ENCODE results near the gene UBE2Q1. TPM values are rescaled to one million over a fixed set of nuclear protein-coding genes. Genes with fewer than 3 reads are reported as not detected.

UBE2Q1 gene
- total RNA-seq, 1 donor from 2014 or later, result 93.3 TPM

- intact Hi-C loops (cut with micrococcal nuclease), result loop anchor here (5.0 kb wide), 2 partner anchors 71 to 149 kb away; partner anchors contain the start of gene IL6R
- Mint-ChIP-seq H3K27me3 (ENCODE audit: insufficient read depth) (no peaks in the 10 kb centered on the region), H3K36me3 (ENCODE audit: low read depth) (peaks cover 45% of the 10 kb centered on the region)
These were observed 2.0 kb downstream of the UBE2Q1 start for GRCh38 chr1:154556422-154556821.

GRCh38 chr1:154553056-154554030, 5.1 kb downstream of the UBE2Q1 start:
- H3K4me1 Mint-ChIP-seq (ENCODE audit: low read depth), result peaks cover 49% of the 10 kb centered on the region
- no peaks in the 10 kb centered on the region for H3K9me3 Mint-ChIP-seq
- no peak overlapping the region for H3K27ac Mint-ChIP-seq
- H3K27me3 Mint-ChIP-seq (ENCODE audit: insufficient read depth), result no peaks in the 10 kb centered on the region
- intact Hi-C loops (cut with micrococcal nuclease), result no loop called here
- H3K4me3 Mint-ChIP-seq, result no peak overlapping the region
- H3K36me3 Mint-ChIP-seq (ENCODE audit: low read depth), result peaks cover 64% of the 10 kb centered on the region
- DNase-seq (ENCODE audit: low spot score), result no peak

More at GRCh38 chr1:154556422-154556821, 2.0 kb downstream of the UBE2Q1 start:
- DNase-seq (ENCODE audit: low spot score), result no peak
- peaks cover 55% of the 10 kb centered on the region for H3K4me1 Mint-ChIP-seq (ENCODE audit: low read depth)
- H3K4me3 Mint-ChIP-seq, result peak overlapping the region; percentile 96
- no peaks in the 10 kb centered on the region for H3K9me3 Mint-ChIP-seq
- peak overlapping the region; percentile 65 for H3K27ac Mint-ChIP-seq

- intact Hi-C loops (cut with micrococcal nuclease), result no loop called here
These were observed 6.4 kb downstream of the UBE2Q1 start for GRCh38 chr1:154552036-154552435.

GRCh38 chr1:154551474-154551873, 7.0 kb downstream of the UBE2Q1 start:
- no peak overlapping the region for H3K4me3 Mint-ChIP-seq
- H3K27me3 Mint-ChIP-seq (ENCODE audit: insufficient read depth), result no peaks in the 10 kb centered on the region
- H3K9me3 Mint-ChIP-seq, result no peaks in the 10 kb centered on the region
- H3K4me1 Mint-ChIP-seq (ENCODE audit: low read depth), result peaks cover 33% of the 10 kb centered on the region
- no peak overlapping the region for H3K27ac Mint-ChIP-seq
- H3K36me3 Mint-ChIP-seq (ENCODE audit: low read depth), result peaks cover 60% of the 10 kb centered on the region
- intact Hi-C loops (cut with micrococcal nuclease), result no loop called here
- no peak for DNase-seq (ENCODE audit: low spot score)

More at GRCh38 chr1:154552036-154552435, 6.4 kb downstream of the UBE2Q1 start:
- DNase-seq (ENCODE audit: low spot score), result no peak
- Mint-ChIP-seq H3K27me3 (ENCODE audit: insufficient read depth) (no peaks in the 10 kb centered on the region), H3K27ac (no peak overlapping the region), H3K4me3 (no peak overlapping the region), H3K36me3 (ENCODE audit: low read depth) (peaks cover 60% of the 10 kb centered on the region), H3K4me1 (ENCODE audit: low read depth) (peaks cover 39% of the 10 kb centered on the region), H3K9me3 (no peaks in the 10 kb centered on the region)

GRCh38 chr1:154550657-154551056, 7.8 kb downstream of the UBE2Q1 start:
- no peaks in the 10 kb centered on the region for H3K9me3 Mint-ChIP-seq
- H3K36me3 Mint-ChIP-seq (ENCODE audit: low read depth), result peaks cover 54% of the 10 kb centered on the region
- peaks cover 25% of the 10 kb centered on the region for H3K4me1 Mint-ChIP-seq (ENCODE audit: low read depth)
- intact Hi-C loops (cut with micrococcal nuclease), result no loop called here
- H3K27ac Mint-ChIP-seq, result no peak overlapping the region
- no peaks in the 10 kb centered on the region for H3K27me3 Mint-ChIP-seq (ENCODE audit: insufficient read depth)
- no peak overlapping the region for H3K4me3 Mint-ChIP-seq
- no peak for DNase-seq (ENCODE audit: low spot score)

- intact Hi-C loops (cut with micrococcal nuclease), result no loop called here
- peaks cover 19% of the 10 kb centered on the region for H3K4me1 Mint-ChIP-seq (ENCODE audit: low read depth)
- H3K9me3 Mint-ChIP-seq, result no peaks in the 10 kb centered on the region
- no peak for DNase-seq (ENCODE audit: low spot score)
- H3K27me3 Mint-ChIP-seq (ENCODE audit: insufficient read depth), result no peaks in the 10 kb centered on the region
- H3K27ac Mint-ChIP-seq, result no peak overlapping the region
- H3K4me3 Mint-ChIP-seq, result no peak overlapping the region
- peaks cover 48% of the 10 kb centered on the region for H3K36me3 Mint-ChIP-seq (ENCODE audit: low read depth)
These were observed 8.4 kb downstream of the UBE2Q1 start for GRCh38 chr1:154550070-154550469.

- Mint-ChIP-seq H3K9me3 (no peaks in the 10 kb centered on the region), H3K36me3 (ENCODE audit: low read depth) (peaks cover 42% of the 10 kb centered on the region), H3K4me3 (no peak overlapping the region), H3K27me3 (ENCODE audit: insufficient read depth) (no peaks in the 10 kb centered on the region), H3K4me1 (ENCODE audit: low read depth) (peaks cover 13% of the 10 kb centered on the region), H3K27ac (no peak overlapping the region)
- intact Hi-C loops (cut with micrococcal nuclease), result no loop called here
- DNase-seq (ENCODE audit: low spot score), result no peak
These were observed 9.2 kb downstream of the UBE2Q1 start for GRCh38 chr1:154549202-154549770.

- H3K27ac Mint-ChIP-seq, result no peak overlapping the region
These were observed 10.4 kb downstream of the UBE2Q1 start for GRCh38 chr1:154548028-154548427.

GRCh38 chr1:154547105-154547732, 11.2 kb downstream of the UBE2Q1 start:
- peak overlapping the region; percentile 13 for H3K27ac Mint-ChIP-seq
- no peak for DNase-seq (ENCODE audit: low spot score)
- no peak overlapping the region for H3K4me3 Mint-ChIP-seq
- peaks cover 28% of the 10 kb centered on the region for H3K36me3 Mint-ChIP-seq (ENCODE audit: low read depth)
- H3K4me1 Mint-ChIP-seq (ENCODE audit: low read depth), result peaks cover 6% of the 10 kb centered on the region
- no peaks in the 10 kb centered on the region for H3K9me3 Mint-ChIP-seq
- peaks cover 3% of the 10 kb centered on the region for H3K27me3 Mint-ChIP-seq (ENCODE audit: insufficient read depth)
- intact Hi-C loops (cut with micrococcal nuclease), result no loop called here

More at GRCh38 chr1:154548028-154548427, 10.4 kb downstream of the UBE2Q1 start:
- no peak for DNase-seq (ENCODE audit: low spot score)
- Mint-ChIP-seq H3K9me3 (no peaks in the 10 kb centered on the region), H3K4me3 (no peak overlapping the region), H3K27me3 (ENCODE audit: insufficient read depth) (no peaks in the 10 kb centered on the region), H3K4me1 (ENCODE audit: low read depth) (peaks cover 7% of the 10 kb centered on the region), H3K36me3 (ENCODE audit: low read depth) (peaks cover 32% of the 10 kb centered on the region)
- intact Hi-C loops (cut with micrococcal nuclease), result no loop called here

- Mint-ChIP-seq H3K4me1 (ENCODE audit: low read depth) (peaks cover 6% of the 10 kb centered on the region), H3K36me3 (ENCODE audit: low read depth) (peaks cover 26% of the 10 kb centered on the region), H3K9me3 (no peaks in the 10 kb centered on the region), H3K4me3 (no peak overlapping the region), H3K27me3 (ENCODE audit: insufficient read depth) (peaks cover 6% of the 10 kb centered on the region), H3K27ac (no peak overlapping the region)
- intact Hi-C loops (cut with micrococcal nuclease), result loop anchor here (1.0 kb wide), 1 partner anchor 66 kb away; no protein-coding TSS in a partner anchor
- peak; percentile 19 for DNase-seq (ENCODE audit: low spot score)
These were observed 12.0 kb downstream of the UBE2Q1 start for GRCh38 chr1:154546264-154547063.

GRCh38 chr1:154541231-154541630, 17.2 kb downstream of the UBE2Q1 start:
- intact Hi-C loops (cut with micrococcal nuclease), result no loop called here
- H3K36me3 Mint-ChIP-seq (ENCODE audit: low read depth), result no peaks in the 10 kb centered on the region
- no peak overlapping the region for H3K27ac Mint-ChIP-seq
- no peak overlapping the region for H3K4me3 Mint-ChIP-seq
- DNase-seq (ENCODE audit: low spot score), result no peak
- H3K4me1 Mint-ChIP-seq (ENCODE audit: low read depth), result no peaks in the 10 kb centered on the region
- peaks cover 32% of the 10 kb centered on the region for H3K27me3 Mint-ChIP-seq (ENCODE audit: insufficient read depth)
- H3K9me3 Mint-ChIP-seq, result no peaks in the 10 kb centered on the region
